8988T (cell line): Measurements from ENCODE around the gene CORT.
A peak's percentile ranks its signal among the peaks of the same experiment; 100 is the strongest.
"Not testable (repeated sequence)": the region's sequence is repeated elsewhere in the genome, so short reads cannot be mapped to it uniquely, and the experiment has no call there.

Experiments used
- DNase-seq: peaks from one replicate; pipeline ENCODE4 v3.0.0; 2011

Gene CORT, protein sequence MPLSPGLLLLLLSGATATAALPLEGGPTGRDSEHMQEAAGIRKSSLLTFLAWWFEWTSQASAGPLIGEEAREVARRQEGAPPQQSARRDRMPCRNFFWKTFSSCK

DNA sequence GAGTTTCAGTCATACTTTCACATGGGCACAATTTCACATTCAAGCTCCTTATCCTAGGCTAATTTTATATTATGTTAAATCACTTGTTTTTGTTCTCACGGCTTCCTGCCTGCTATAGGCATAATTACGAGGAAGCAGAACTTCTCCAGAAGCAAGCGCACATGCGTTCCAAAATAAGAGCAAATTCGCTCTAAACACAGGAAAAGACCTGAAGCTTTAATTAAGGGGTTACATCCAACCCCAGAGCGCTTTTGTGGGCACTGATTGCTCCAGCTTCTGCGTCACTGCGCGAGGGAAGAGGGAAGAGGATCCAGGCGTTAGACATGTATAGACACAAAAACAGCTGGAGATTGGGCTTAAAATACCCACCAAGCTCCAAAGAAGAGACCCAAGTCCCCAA, at the start of gene CORT:
Gene CORT, plus strand, starts transcription at position 281 of the 400 bp plus-strand sequence. CDS start 193 bp downstream, outside the sequence.
- DNase-seq, result no peak

DNA sequence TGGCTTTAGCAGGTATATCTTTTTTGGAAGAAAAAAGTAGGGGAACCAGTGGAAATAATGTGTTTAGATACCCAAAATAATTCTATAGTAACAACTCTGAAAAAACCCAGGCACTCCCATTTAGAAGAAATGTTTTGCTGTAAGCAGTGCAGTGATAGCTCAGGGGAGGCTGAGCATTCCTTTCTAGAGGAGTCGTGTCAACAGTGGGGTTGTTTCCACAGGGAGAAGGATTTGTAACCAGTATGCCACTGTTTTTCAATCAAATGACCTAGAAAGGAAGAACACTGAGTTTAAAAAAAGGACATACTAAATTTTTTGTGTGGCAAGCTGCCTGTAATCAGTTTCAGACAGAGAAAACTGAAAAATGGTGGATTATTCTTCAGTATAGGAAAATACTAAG, 48.5 kb upstream of the CORT start:
- no peak for DNase-seq

DNA sequence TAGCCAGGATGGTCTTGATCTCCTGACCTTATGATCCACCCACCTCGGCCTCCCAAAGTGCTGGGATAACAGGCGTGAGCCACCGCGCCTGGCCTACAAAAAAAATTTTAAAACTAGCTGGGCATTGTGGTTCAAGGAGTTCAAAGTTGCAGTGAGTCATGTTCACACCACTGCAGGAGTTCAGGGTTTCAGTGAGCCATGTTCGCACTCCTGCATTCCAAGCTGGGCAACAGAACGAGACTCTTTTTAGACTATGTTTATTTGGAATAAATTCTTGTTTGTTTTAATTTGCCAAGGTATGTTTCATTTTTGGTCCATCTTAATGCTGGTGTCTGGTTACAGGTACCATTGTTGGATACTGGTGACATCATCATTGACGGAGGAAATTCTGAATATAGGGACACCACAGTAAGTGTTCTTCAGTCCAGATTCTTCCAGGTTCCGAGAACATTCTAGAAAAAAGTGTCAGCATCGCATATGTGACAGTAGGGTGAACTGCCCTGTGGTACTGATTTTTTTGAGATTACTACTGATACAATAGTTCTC, 47.0 kb upstream of the CORT start:
- DNase-seq, result no peak

DNA sequence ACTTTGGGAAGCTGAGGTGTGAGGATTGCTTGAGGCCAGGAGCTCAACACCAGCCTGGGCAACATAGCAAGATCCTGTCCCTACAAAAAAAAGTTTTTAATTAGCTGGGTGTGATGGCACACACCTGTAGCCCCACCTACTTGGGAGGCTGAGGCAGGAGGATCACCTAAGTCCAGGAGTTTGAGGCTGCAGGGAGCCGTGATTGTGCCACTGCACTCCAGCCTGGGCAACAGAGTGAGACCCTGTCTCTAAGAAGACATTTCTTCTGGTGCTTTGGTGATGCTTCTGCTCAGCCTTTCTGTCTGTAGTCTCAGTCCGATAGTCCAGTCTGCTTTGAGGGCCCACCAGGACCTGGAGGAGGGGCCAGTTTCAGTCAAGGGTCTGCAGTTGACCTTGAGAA, 42.6 kb upstream of the CORT start:
- no peak for DNase-seq

DNA sequence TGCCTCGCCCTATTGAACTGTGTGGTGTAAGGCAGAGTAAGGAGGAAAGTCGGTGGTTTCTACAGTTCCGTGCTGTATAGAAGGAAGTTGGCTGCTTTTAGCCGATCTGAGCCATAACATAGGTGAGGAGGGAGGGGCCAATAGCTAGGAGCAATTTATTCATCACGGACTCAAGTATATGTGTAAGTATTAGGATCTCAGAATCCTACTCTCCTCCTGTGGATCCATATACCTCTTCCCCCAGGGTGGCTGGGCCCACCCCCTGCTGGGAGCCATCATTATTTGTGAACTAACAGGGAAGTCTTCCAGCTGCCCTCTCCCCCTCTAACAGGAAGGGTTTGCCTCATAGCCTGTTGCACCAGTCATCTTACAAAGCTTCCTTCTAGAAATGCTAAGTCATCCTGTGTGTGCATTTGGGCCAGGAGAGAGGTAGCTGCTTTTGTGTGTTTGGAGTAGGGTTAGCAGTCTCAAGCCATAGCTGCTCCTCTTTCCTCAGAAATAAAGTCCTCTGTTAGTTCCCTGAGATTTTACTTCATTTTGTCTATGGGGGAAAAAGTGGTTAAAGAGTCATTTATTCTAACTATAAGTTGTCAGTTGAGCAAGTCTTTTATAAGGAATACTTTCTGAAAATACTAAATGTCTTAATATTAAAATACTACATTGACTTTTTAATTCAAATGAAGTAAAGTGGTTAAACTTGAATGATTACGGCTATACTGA, 34.5 kb upstream of the CORT start:
- no peak for DNase-seq

DNA sequence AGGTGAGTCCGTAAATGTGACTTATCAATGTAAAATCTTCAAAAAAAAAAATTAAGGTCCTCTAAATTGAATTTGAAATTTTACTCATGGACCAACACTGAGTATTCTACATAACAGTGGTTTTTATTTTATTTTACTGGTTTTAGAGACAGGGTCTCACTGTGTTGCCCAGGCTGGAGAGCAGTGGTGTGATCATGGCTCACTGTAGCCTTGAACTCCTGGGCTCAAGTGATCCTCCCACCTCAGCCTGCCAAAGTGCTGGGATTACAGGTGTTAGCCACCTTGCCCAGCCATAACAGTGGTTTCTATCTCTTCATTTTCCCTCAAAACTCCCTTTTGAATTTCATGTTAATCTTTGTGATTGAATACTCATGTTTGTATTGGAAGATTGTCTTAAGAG, 33.9 kb upstream of the CORT start:
- not testable (repeated sequence) for DNase-seq

DNA sequence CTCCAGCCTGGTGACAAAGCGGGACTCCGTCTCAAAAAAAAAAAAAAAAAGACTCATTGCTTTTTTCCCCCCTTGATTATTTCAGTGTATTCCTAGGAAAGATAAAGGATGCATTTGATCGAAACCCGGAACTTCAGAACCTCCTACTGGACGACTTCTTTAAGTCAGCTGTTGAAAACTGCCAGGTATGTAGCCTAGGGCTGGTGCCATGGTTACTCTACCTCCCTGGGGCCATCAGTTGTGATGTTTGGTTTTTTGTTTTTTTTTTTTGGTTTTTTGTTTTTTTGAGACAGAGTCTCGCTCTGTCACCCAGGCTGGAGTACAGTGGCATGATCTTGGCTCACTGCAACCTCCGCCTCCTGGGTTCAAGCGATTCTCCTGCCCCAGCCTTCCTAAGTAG, 31.1 kb upstream of the CORT start:
- not testable (repeated sequence) for DNase-seq

DNA sequence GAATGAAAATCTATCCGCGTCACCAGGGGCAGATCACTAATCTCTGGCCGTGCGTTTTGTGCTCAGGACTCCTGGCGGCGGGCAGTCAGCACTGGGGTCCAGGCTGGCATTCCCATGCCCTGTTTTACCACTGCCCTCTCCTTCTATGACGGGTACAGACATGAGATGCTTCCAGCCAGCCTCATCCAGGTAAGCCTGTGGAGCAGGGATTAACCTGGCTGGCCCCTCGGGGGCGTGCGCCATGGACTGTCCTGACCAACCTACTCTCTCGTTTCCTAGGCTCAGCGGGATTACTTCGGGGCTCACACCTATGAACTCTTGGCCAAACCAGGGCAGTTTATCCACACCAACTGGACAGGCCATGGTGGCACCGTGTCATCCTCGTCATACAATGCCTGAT, 30.5 kb upstream of the CORT start:
- DNase-seq, result no peak

DNA sequence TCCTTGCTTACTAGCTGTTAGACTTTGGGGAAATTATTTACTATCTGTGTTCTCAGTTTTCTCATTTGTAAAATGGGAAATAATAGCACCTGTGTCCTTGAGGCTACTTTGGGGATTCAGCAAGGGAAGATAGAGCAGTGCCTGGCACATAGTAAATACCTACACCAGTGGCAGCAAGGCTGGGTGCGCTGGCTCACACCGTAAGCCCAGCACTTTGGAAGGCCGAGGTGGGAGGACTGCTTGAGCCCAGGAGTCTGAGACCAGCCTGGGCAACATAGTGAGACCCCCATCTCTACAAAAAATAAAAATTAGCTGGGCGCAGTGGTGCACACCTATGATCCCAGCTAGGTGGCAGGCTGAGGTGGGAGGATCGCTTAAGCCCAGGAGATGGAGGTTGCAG, 28.2 kb upstream of the CORT start:
- DNase-seq, result no peak

DNA sequence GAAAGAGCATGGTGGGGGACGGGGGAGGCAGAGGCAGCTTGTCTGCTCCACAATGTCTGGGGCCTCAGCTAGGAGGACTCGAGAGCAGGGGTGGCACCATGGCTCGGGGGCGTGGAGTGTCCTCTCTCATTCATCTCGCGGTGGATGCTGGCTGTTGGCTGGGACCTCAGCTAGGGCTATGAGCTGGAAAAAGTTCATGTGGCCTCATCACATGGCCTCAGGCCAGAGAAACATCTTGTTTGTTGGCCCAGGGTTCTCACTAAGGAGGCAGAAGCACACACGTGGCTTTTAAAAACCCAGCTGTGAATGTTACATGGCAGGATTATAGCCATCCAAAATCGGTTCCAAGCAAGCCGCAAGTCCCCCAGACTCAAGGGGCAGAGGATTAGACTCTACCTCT, 25.8 kb upstream of the CORT start:
- DNase-seq, result no peak

DNA sequence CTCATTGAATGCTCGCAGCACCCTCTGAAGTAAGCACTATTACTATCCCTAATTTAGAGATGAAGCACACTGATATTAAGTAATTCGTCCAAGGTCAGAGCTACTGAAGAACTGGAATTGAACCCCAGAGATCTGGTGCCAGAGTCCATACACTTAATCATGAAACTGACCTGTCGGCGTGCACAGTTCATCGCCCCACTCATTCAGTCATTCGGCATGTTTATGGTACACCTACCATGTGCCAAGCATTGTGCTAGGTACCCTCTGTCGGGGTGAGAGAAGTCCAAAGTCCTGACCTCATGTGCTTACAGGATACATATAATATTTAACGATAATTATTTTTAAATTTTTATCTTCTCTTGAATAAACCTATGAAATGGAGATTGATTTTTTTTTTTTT, 25.2 kb upstream of the CORT start:
- DNase-seq, result no peak

DNA sequence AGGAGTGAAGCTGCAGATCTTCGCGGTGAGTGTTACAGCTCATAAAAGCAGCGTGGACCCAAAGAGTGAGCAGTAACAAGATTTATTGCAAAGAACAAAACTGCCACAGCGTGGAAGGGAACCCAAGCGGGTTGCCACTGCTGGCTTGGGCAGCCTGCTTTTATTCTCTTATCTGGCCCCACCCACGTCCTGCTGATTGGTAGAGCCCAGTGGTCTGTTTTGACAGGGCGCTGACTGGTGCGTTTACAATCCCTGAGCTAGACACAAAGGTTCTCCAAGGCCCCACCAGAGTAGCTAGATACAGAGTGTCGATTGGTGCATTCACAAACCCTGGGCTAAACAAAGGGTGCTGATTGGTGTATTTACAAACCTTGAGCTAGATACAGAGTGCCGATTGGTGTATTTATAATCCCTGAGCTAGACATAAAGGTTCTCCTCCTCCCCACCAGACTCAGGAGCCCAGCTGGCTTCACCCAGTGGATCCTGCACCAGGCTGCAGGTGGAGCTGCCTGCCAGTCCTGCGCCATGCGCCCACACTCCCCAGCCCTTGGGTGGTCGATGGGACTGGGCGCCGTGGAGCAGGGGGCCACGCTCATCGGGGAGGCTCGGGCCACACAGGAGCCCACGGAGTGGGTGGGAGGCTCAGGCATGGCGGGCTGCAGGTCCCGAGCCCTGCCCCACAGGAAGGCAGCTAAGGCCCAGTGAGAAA, 23.9 kb upstream of the CORT start:
- not testable (repeated sequence) for DNase-seq

DNA sequence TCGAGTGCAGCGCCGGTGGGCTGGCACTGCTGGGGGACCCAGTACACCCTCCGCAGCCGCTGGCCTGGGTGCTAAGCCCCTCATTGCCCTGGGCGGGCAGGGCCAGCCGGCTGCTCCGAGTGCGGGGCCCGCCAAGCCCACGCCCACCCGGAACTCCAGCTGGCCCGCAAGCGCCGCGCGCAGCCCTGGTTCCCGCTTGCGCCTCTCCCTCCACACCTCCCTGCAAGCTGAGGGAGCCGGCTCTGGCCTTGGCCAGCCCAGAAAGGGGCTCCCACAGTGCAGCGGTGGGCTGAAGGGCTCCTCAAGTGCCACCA, 23.3 kb upstream of the CORT start:
- DNase-seq, result not testable (repeated sequence)

DNA sequence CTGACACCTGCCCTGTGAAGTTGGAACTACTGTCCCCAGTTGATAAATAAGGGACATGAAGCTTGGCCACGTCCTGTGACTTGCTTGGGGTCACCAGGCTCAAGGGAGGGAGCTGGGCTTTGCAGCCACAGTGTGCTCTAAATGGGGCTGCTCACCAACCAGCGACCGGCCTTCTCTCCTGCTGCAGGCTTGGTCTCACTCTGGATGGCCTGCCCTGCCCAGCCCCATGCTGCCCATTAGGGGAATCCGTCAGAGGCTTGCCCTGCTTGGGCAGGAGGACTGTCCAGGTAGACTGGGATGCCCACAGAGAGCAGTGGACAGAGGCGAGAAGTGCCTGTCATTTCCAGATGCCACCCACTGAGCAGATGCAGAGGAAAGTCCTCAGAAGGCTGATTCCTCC, 20.8 kb upstream of the CORT start:
- no peak for DNase-seq

DNA sequence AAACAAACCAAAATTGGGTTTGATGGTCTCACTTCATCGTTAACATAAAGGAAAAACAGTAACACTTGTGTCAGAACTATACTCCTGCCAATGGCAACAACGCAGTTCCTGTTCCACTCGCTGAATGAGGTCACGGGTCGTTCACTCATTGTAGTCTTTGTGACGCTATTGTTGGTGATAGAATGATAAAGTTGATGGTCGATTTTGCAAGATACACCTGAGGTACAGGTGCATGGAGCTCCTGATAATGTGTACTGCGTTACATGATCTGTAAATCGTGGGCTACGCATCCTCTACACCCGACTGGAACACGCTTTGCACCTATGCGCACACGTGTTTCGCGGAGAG, 20.0 kb upstream of the CORT start:
- DNase-seq, result no peak

DNA sequence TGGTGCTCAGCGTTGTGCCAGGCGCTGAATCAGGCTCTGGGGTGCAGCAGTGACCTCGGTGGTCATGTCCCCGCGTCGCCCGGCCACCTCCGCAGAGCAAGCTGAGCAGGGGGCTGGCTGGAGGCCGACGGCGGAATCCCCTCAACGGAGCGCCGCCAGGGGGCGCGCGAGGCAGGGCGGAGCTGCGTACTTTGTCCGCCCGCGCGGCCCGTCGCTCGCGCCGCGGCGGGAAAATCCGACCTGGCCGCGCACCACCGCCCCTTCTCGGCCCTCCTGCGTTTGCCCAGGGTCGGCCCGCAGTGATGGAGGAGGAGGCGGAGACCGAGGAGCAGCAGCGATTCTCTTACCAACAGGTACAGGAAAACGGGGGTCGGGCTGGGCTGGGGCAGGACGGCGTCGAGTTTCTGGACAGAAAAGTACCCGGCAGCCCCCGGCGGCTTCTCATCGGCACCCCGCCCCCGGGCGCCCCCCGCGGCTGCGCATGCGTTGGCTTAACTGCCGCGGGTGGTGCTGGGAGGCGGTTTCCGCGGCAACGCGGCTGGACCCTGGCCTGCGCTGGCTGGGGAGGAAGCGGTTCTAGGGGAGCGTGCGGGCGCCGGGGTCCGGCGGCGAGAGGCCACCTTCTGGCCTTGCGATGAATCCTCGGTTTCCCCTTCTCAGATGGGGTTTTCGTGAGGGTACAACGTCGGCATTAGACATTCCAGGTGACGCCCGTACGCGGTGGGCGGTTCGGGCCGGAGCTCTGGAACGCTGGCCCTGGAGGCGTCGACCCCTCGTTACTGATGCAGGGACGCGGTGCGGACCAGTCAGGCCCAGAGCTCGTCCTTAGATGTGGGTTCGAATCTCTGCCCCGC, 19.4 kb upstream of the CORT start, which contains the start of gene CENPS:
Gene CENPS, plus strand, starts transcription at position 218 of the 854 bp plus-strand sequence. Its CDS starts 85 bp downstream, at position 303.
- peak; percentile 98 for DNase-seq

DNA sequence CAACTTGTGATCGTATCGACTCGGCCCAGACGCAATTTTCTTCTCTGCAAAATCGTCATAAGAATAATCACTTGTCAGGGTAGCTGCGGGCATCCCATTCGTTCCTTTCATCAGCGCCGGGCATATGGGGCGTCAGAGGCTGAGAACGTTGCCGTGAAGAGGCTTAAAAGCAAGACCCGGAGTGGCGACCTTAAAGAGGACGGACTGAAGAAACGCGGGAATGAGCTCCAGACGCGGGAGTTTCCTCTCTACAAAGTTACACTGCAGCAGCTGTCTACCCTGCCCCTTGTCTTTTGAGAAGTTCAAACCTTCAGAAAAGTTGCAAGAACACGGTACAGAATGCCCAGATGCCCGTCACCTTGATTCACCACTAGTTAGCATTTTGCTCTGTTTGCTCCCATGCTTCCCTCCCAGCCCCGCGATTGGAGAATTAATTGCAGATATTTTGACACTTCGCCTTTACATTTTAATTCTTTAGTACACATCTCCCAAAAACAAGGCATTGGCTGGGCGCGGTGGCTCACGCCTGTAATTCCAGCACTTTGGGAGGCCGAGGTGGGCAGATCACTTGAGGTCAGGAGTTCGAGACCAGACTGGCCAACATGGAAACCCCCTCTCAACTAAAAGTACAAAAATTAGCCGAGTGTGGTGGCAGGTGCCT, 18.6 kb upstream of the CORT start:
- no peak for DNase-seq

DNA sequence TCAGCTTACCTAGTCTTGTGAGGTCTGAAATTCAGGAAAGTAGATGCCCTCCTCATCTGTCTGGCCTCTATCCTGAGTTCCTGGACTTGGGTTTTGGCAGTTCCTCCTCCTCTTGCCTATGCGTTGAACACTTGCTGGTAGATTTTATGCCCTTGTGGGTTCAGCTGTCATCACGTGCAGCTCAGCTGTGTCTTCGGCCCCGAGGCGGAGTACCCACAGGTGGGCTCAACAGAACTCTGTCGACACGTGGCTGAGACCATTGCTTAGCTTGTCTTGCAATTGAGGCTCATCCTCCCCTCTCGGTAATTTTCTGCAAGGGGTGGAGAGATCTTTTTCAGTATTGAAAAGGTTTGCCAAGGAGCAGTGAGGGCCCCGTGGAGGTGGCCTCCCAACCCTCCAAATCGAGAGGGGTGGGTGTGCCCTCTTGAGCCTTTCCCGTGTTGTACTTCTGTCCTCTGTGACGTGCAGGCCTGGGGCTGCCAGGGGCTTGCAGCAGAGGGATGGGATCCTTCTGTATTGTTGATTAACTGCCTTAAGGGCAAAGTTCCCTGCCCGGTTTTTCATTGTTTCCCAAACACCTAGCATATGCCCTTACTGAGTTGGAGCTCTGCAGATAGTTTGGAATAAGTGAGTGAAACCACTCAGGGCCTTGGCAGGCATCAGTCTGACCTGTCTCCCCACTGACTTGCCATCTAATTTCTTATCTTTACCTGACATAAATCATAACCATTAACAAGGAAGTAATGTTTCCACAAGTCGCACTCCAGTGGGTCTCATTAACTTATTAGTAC, 16.7 kb upstream of the CORT start:
- no peak for DNase-seq

DNA sequence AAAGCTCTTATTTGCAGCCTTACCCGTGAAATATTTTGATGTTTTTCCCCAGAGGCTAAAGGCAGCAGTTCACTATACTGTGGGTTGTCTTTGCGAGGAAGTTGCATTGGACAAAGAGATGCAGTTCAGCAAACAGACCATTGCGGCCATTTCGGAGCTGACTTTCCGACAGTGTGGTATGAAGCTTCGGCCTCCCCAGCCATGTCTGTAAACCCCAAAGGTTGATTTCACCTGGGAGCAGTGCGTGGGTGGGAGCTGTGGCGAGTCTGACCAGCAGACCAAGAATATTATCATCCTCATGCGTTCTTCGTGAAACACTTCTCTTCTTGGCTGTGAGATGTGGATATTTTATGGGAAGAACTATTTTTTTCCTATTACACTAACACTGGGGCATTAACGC, 16.0 kb upstream of the CORT start:
- no peak for DNase-seq

DNA sequence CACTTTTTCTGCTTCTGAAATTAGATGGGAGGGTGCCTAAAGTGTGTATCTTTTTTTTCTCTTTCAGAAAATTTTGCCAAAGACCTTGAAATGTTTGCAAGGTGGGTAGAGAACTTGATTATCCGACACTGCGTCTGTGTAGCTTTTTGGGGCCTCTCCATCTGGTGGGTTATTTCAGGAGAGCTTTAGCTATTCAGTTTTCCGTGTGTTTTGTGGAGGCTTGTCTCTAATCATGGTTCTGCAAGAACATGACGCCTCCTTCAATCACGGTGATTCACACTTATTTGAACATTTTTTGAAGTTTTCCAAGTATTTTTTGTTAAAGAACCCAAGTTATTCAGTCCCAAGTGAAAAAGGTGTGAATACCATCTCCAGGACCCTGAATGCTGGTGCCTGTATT, 15.2 kb upstream of the CORT start:
- DNase-seq, result no peak

DNA sequence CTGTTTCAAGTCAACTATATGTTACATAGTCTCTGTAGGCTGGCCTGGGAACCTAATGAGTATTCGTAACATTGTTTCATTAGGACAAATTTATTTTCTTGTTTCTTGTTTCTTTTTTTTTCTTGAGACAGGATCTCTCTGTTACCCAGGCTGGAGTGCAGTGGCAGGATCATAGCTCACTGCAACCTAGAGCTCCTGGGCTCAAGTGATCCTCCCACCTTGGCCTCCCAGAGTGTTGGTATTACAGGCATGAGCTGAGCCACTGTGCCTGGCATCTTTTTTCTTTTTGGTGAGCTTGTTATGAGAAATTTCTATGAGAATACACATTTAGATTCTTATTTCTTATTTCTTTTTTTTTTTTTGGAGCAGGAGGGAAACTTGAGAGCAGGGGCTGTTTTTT, 12.8 kb upstream of the CORT start:
- no peak for DNase-seq

DNA sequence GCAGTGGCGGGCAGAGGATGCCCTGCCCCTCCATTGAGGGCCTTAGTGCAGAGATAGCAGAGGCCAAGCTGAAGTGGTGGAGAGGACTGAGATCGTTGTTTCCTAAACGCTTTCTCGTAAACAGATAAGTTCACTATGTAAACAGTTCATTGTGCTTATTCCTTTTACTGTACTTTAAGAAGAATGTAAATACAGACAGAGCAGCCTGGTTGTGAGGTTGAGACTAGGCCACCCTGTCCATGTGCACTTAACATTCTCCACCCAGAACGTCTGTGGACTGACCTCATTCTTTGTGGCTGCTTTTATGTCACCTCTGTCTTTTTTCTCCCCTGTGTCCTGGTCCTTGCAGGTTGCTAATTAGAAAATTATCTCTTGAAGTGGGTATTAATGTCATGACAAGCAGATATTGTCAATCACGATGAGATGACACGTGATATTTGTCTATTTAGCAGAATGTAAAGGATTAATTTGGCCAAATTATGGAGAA, 11.1 kb upstream of the CORT start:
- no peak for DNase-seq
